Activated CD4-positive, alpha-beta T cell treated with anti-CD3 and anti-CD28 coated beads, Interleukin-2, amount 50 U/mL, for 48 hours (primary cell): ENCODE data around the gene GCG.

Experiments used
- DNase-seq, 2 experiments: peaks; one replicate each; pipeline ENCODE4 v3.0.0-alpha.2; 2020

GCG gene

DNA sequence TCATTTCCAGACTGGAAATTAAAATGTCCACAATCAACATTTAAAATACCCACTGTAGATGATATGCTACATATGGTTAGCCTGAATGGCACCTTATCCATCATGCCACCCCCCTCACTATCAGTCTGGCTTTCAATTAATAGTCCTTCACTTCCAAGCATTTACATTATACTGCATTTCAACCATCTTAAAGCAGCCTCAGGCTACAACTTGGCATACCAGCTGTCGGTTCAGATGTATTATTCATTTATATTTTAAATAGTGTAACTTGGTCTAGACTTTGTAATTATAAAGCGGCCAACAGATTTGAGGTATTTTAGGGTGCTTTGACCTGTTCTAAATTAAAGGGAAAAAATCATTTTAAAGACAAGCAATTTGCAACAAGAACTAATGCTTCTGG, 2.6 kb downstream of the GCG start:
- no peak for DNase-seq

DNA sequence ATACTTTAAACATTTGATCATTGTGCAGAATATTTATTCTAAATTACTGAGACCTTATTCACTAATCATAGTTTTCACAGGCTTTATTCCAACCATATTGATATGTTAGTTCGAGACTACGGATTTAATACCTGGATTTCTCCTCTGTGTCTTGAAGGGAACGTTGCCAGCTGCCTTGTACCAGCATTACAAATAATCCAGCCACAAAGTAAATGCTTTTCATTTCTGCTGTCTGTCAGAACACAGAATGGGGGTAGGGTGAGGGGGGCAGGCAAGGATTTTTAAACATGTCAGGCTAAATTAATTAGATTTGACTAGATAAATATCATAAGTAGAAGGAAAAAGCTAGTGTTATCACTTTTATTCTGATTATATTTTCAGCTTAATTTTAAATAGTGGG, 3.1 kb downstream of the GCG start:
- no peak for DNase-seq

DNA sequence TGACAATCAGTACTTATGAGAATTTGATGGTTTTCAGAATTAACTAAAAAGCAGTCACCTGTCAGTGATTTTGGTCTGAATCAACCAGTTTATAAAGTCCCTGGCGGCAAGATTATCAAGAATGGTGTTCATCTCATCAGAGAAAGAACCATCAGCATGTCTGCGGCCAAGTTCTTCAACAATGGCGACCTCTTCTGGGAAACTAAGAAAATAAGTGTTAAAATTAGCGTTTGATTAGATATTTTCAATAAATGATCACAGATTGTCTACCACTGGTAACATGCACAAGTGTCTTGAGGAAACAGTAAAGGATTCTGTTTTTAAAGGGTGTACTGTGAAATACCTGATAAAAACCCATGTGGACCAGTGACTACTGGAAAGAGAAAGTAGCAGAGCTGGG, 8.1 kb downstream of the GCG start:
- DNase-seq: no peak

DNA sequence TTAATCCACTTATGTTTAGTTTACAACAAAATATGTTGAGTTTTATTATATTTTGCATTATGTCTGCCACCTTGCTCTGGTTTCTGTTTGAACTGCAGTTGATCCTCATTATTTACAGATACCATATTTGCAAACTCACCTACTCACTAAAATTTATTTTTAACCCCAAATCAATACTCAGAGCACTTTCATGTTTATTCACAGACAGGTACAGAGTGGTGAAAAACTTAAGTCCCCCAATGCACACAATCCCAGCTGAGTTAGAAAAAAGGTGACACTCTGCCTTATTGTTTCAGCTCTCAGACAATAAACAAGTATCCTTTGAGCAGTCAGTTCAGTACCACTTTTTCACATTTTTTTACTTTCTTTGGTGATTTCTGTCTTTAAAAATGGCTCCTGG, 13.7 kb downstream of the GCG start:
- DNase-seq: no peak

DNA sequence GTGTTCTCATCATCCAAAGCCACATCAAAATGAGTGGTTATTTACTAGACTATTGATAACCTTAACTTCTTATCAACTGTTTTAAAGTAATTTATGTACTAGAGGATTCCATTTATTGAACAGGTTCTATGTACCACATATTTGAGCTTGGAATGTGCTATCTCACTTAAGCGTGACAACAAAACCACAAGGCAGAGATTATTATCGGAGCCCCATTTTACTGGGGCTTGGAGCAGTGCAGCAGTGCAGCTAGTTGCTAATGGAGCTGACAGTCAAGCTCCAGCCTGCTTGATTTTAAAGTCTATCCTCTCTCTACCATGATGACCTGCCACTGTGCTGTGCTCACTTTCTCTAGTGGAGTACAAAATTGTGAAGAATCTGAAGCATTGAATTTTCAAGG, 24.6 kb downstream of the GCG start:
- DNase-seq: no peak

DNA sequence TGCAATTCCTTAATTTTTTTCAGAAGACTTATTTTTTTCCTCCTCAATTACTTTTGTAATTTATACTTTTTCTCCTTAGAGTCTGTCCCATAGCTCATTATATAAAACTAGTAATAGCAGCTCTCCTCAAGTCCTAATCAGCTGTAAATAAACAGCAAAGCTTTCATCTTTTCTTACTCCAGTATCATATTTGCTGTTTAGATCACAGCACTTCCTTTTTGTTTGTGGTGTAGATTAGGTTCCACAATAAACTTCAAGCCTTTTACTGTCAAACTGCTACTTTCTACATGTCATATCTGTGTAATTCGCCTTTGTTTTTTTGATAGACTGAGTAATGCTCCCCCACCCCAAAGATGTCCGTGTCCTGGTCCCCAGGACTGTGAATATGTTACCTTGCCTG, 25.5 kb downstream of the GCG start:
- no peak for DNase-seq

DNA sequence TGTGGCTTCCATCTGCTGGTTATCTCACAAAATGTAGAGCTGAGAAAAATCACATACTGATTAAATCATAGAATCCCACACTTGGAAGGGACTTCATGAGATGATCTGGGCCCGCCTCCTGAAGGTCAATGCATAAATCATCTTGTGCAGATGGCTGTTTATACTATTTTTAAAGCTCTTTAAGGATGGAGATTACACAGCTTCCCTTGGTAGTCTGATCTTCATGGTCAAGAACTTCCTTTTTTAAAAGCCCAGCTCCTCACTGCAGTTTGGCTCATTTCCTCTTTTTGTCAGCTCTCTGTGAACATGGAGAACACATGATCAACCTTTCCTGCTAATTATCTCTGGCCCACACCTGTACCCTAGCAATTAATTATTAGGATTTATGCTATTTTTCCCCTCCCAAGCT, 25.9 kb downstream of the GCG start:
- no peak for DNase-seq

DNA sequence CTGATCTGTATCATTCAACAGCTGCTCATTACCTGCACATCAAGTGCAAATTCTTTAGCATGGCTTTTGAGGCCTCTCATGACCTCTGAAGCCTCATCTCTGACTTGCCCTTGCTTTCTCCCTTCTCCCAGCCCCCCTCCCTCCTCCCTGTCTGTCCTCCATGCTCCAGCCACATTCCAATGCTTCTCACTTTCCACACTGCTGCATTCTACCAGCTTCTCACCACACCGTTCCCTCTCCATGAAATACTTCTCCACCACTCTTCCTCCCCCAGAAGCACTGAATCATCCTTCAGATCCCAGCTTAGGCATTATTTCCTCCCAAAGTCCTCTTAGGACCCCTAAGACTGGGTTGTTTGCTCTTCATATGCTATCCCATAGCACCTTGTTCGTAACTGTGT, 26.9 kb downstream of the GCG start:
- DNase-seq: no peak

DNA sequence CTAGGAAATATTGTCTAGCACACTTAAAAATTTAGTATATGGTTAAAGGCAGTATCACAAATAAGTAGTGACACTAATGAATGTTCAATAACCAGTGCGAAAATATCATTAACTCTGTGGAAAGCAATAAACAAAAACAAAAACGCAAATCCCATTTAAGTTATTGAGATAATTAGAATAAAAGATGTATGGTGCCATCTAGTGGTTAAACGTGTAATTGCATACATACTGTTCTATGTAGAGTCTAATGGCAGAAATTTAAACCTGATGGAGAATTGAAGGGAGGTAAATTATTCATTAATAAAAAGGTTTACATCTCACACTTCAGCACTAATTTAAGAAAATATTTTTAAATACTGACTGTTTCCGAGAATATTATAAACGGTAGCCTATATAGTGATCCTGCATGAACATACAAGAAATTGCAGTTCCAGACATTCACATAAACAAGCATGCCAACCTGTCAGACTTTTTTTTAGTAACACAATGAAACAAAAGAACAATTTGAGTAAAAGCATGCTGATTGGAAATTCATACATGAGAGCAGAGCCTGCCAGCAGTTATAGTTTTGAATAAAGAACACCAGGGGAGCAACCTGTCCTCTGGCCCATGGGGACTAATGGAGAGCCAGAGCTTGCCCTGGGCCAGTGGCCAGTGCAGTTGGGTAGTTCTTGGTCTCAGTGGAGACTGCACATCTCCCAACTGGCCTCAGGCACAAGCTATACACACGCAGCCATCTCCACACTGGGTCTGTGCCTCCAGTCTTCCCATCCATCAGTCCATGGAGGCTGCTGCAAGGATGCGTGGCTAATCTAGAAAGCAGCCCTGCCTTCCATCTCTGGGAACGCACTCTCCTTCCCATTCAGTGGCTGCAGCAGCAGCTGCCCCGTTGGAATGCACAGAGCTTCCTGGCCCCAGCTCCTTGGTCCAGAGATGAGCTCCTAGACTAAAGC, 28.0 kb downstream of the GCG start:
- DNase-seq: no peak

DNA sequence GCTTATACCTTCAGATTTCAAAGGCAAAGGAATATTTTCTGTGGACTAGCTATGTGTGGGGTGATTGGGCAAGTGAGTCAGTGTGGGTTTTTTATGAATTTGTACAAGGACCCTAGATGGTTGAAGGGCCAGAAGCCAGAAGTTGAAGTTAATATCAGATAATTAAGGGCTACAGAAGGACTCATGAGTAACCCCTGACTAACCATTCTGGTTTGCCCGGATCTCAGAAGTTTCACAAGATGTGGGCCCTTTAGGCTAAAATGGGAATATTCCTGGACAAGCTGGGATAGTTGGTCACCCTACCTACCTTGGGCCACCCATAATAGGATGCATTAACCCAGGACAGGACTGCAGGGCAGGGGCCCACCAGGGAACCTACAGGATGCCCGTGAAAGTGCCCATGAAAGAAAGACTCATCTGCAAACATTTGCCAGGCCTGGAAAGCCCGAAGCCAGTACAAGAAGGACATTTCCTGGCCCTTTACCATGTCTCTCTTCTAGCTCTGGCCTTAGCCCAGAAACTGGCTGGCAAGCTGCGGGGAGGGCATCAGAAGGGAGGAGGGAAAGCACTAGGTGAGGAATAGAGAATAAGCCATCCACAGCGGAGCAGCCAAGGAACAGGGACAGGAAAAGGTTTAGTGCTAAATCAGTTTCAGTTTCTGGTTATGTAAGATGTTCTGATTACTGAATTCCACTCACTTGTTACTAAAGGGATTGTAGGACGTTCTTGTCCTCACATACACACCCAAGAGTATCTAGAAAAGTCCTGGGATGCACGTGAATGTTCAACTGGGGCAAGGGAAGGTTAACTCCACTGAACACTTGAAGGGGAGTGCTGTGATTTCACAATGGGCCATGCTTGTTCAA, 33.6 kb downstream of the GCG start:
- DNase-seq: no peak

DNA sequence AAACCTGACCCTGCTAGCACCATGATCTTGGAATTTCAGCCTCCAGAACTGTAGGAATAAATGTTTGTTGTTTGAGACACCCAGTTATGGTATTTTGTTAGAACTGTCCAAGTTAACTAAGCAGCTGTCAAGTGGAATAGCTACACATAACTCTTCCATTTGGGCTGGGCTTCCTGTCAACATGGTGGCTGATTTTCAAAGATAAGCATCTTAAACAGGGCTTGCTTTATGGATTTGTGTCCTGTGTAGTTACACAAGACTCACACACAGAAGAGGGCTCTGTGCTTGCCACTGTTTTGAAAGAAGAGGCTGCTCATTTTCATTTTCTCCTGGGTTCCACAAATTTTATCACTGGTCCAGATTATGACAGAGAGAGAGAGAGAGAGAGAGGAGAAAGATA, 35.7 kb downstream of the GCG start:
- DNase-seq: no peak

DNA sequence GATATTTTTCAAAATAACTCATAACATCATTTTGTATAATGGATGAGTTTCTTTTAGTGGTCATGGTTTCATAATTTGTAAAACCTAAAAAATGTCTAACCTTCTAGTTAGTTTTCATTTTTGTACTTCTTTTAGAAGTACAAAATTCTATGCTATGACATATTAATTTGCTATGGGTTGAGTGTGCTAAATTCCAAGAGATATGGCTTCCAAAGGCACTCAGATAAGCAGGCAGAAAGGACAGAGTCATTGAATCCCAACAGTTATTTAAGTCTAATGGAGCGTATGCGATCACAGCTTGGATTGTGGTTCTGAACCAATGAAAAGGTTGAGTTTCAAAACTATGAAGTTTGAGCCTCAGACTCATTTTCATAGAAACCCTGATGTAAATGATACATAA, 37.0 kb downstream of the GCG start:
- no peak for DNase-seq

DNA sequence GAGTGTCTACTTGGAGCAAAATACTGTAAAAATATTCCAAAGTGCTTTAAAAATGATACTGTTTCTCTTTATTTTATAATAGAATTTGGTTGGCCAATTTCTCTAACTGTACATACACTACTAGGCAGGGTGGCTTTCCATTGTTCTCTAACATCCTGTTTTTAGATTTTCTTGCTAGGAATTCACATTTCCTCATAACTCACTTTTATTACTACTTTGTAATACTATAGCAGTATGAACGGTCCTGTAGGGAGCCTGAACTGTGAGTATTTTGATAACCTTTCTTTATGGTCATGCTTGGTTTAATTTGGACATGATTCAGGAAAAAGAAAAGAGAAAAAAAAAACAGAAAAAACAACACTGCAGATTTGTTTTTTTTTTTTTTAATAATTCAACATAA, 37.8 kb downstream of the GCG start:
- no peak for DNase-seq

DNA sequence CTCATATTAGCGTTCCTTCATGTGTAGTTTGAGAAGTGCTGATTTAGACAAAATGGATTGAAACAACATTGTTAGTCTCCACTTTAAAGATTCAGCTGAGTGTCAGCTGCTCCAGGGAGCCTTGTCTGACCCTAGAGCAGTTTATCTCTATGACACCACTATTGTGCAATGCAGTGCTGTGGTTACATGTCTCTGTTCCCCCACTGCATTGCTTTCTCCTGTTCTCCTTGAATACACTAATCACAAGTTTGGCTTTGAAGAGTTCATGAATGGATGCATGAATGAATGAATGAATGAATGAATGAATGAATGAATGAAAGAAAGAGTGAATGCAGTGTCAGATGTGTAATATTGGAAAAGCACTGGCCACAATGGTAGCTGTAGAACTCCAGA, 38.3 kb downstream of the GCG start:
- DNase-seq: no peak

DNA sequence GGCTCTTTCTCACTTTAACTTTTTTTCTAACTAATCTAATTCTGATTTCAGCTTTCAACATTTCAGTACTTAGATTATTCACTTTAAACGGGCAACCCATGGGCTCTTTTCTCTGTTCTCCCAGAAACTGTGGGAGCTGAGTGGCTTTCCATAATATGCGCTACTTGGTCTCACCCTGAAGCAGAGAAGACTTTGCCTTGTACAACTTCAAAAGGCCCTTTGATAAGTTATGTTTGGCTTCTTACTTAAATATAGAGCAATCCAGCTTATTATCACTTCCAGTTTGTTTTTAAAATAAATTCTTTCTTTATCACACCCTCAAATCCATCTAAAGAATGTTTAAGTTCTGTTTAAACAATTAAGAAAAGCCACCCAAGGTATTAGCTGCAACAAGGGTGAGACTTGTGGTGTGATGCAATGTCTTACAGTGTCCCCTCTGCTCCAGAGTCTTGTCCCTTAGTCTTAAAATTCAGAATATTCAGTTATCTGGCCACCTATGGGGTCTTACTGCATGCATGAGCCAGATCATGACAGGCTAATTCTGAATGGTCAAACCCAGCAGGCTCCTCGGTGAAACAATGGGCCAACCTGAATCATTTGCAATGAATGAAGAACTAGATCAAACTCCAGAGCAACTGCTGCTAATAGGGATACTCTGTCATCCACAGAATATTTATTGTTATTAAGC, 38.8 kb downstream of the GCG start:
- DNase-seq: no peak

DNA sequence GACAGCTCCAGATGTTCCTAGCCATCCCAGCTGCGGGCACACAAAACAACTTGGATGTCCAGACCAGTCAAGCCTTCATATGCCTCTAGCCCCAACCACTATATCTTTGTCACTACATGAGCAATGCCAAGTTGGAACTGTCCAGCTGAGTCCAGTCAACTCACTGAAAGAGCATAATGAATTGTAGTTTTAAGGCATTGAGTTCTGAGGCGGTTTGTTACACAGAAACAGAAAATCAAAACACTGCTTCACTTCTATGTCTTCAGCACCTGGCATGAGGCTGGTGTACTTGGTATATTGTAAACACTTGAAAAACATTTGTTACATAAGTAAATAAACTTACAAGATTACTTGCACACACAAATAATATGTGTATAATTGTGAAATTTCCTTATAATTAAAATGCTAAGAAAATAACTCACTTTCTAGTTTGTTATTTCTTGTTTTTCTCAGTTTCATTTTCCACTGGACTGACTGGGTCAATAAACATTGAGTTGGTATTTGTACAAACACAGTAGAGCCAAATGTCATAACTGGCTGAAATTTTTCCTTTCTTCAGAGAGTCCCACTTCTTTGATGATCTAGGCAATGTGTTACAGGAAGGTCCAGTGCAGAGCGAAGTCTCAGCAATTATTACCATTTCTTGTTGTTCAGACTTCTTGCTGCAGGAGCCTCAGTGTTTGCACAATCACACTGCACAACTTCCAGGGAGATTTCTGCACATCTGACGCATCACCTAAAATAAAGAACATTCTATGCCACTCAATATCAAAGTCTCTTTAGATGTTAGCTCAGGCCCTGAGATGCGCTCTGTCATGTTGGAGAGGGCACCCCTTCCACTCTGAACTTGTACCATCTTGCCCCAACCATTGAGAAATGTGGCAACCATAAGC, 39.8 kb downstream of the GCG start:
- no peak for DNase-seq

DNA sequence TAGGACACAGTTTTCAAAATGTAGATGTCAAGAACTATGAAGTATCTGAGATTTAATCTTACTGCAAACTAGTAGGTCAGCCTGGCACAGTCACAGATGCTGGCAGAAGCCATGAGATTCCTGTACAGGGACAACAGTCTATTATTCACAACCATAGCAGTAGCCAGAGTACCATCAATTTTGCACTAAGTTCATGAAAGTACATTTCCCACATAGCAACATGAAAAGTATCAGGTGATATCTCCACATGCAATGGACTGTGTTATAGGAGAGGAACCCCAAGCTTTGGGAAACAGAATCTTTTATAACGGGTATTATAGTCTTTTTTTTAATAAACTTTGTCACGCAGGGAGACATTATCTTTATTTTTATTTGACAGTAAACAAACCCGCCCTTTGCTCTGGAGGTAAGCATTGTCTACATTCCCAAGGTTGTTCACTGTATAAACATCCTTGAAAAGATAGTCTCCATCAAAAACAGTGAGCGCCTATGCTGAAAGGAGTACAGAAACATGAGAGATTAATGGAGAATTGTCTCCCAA, 44.6 kb downstream of the GCG start:
- DNase-seq: no peak

DNA sequence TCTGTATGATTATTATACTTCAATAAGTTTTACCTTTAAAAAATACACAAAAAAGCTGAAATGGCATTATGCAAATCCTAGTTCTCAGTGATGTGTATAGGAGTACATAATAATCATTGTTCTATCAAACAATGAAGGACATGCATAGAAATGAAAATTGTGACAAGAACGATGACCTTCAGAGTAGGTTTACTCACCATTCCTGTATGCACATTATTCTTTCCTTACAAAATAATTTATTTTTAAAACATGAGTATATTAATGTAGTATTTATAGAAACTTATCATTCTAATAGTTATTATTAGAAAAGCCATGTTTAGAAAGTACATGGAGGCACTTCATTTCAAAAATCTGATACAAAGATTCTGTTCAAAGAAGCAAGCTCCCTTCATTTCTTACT, 45.3 kb downstream of the GCG start:
- DNase-seq: no peak

DNA sequence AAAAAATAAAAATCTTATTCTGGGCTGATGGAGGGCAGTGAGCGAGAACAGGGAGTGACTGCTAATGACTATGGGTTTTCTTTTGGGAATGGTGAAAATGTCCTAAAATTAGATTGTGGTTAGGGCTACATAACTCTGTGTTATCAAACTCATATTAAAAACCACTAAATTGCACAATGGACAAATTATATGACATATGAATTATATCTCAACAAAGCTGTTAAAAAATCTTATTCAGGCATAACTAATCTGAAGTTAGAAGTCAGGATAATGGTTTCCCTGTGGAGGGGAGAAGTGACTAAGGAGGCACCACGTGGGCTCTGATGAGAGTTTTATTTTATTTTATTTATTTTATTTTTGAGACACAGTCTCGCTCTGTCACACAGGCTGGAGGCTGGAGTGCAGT, 45.9 kb downstream of the GCG start:
- DNase-seq: no peak

DNA sequence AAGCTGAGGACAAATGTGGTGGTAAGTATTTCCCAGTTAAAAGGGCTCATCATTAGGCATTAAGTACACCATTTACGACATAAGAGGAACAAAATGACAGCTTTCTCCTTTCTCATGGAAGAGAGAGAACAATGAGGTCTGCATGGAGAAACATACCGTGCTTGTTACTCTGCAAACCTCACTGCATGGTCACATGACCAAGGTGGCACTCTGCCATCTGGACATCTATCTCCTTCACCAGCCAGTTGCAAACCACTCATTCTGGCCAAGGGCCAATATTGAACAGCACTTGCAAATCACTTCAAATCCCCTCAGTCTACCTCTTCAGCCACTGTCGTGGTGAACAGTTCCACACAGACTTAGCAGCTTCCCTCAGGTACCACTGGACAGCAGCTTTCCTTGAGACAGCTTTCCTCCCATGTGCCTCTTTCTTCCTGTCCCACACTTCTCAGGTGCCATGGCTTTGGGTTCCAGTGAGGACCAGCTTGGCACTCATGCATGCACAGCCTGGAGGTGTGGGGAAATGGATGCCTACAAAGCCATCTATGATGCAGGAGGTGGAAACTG, 48.5 kb downstream of the GCG start:
- no peak for DNase-seq

DNA sequence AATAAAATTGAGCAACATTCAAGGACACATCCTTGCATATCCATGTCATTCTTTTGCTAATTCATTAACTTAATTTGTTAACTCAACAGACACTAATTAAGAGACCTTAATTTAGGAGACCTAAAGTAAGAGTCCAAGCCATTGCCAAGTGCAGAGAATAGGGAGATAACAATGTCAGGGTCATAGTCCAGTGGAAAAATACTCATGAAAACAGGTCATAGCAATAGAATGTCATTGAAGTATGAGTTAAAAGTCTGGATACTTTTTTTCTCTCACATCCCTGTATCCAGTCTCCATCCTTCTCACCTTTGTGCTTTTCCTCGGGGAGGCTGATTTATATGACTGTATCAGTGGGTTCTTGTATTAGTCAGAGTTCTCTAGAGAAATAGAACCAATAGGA, 51.5 kb downstream of the GCG start:
- no peak for DNase-seq

DNA sequence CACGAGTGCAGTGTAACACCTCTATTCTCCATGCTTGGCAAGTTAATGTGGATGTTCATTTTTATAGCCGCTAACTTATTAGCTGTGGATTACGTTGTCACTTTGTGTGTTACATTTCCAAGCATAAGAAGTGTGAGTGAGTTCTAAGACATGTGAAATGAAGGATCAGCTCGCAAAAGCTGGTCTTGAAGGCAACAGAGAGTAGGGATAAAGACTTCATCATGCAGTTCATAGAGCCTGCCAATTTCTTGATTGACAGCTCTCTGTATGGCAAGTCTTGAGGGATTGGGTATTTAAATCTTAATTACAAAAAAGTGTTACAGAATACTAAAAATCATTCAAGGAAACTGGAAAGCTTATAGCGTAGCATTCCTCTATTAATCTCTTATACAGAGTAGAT, 52.2 kb downstream of the GCG start:
- DNase-seq: no peak
